ENCODE measurements around the gene HSD3B2.

- TF ChIP-seq CTCF (IDR thresholded peaks at IDR 0.05 in 8 of 11, conservative IDR thresholded peaks at IDR 0.05 in 3 of 11) (no peak), POLR2A (IDR thresholded peaks at IDR 0.05) (no peak)
Measured at GRCh38 chr1:119462964-119463363, 48.0 kb downstream of the HSD3B2 start.
